ENCODE data around the gene CLASP1.

DNA sequence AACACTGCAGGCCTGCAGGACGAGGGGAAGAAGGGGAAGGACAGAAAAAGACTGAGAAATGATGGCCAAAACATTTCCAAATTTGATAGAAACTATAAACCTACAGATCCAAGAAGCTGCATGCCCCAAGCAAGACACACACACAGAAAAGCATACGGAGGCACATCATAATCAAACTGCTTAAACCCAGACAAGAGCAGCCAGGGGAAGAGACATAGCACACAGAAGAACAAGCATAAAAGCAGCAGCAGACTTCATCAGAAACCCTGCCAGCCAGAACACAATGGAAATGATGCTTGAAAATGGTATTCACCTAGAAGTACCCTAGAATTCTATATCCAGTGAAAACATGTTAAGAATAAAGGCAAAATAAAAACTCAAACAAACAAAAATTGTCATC lies 175.8 kb downstream of the CLASP1 start:
- TF ChIP-seq CTCF (IDR thresholded peaks at IDR 0.05): no peak
- no peak for TF ChIP-seq POLR2A (IDR thresholded peaks at IDR 0.05)
- no peak for TF ChIP-seq POLR2AphosphoS5 (IDR thresholded peaks at IDR 0.05)

Data from stomach (tissue), 4 donors.